HK-2 (cell line): ENCODE data around the gene DNLZ.
"Not testable (repeated sequence)": the region's sequence is repeated elsewhere in the genome, so short reads cannot be mapped to it uniquely, and the experiment has no call there.

Source experiments
- DNase-seq: peaks from one replicate; pipeline ENCODE4 v3.0.0-alpha.2; 2018; ENCODE audit not compliant: unreplicated experiment

The DNLZ gene

DNA sequence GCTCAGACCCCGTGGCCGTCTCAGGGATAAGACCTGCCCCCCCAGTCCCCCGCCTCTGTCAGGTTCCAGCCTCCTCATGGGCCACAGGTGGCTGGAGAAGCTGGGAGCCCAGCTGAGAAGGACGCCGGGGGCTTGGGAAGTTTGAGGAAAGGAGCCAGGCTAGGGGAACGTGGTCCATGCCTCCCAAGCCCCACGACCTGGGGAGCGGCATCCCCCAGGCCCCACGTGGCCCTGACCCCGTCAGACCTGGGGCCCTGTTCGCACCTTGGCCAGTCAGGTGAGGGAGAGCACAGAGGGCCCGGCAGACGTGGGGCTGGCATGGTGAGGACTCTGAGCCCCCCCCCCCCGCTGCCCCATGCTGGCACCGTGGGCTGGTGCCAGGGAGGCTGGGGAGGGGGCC is 32.5 kb downstream of the DNLZ start:
- DNase-seq: no peak

- DNase-seq: no peak
These were observed 33.0 kb downstream of the DNLZ start for GRCh38 chr9:136330406-136330990.

- DNase-seq: no peak
These were observed 33.7 kb downstream of the DNLZ start for GRCh38 chr9:136329636-136330405.

- DNase-seq: no peak
These were observed 34.3 kb downstream of the DNLZ start for GRCh38 chr9:136329211-136329627.

GRCh38 chr9:136328622-136329041 is 34.9 kb downstream of the DNLZ start:
- no peak for DNase-seq

DNA sequence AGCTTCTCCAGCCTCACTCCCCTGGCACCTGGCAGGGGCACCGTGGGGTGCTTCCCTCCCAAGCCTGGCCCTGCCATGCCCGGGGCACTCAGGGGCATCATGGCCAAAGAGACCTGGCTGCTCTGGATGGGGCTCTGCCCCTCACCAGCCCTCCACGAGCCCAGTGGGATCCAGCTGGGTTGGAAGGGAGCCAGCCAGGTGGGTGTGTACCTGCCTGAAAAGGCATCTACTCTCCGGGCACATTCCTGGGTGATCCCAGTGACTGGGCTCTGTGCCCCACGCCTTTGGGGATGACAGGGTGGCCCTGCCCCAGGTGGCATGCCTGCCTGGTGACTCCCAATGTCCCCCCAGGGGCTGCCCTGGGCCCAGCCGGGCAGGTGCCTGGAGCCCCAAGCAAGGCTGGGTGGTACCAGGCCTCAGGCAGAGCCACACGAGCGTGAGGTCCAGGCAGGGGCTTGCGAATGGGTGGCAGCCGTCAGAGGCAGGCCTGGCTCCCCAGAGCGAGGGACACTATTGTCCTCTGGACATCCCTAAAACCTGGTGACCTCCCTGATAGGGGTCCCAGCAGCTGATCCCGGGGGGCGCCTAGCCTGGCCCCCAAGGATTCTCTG is 35.4 kb downstream of the DNLZ start:
- peak; percentile 39 for DNase-seq

DNA sequence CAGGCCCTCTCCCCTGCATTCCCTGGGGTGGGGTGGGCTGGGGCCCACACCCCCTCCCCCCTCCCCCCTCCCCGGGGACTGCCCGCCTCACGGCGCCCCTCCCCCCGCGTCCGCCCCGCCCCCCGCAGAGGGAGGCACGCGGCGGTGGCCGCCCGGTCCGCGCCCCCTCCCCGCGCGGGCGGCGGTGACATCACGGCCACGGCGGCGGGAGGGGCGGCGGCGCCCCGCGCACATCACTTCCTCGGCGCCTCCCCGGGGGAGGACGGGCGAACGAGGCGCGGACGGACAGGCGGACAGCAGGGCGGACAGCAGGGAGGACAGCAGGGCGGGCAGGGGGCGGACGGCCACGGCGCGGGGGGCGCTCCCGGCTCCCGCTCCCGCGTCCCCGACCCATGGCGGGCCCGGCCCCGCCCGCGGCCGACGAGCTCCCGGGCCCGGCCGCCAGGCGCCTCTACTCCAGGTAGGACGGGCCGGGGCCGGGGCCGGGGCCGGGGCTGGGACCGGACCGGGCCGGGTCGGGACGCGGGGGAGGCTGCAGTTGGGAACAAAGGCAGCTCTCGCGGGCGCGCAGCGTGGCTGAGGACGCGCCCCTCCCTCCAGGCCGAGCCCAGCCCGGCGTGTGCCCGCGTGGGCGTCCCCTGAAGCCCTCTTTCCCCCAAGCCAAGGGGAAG is 36.1 kb downstream of the DNLZ start, which contains the start of gene GPSM1:
TSS of gene GPSM1 (plus strand) at position 236 of the 671 bp plus-strand sequence. CDS start at position 393, 157 bp downstream.
- DNase-seq: peak; percentile 48

GRCh38 chr9:136326761-136327303 is 36.7 kb downstream of the DNLZ start:
- DNase-seq: no peak

- DNase-seq: peak; percentile 30
These were observed 37.3 kb downstream of the DNLZ start for GRCh38 chr9:136326061-136326760.

GRCh38 chr9:136325358-136325757 is 38.2 kb downstream of the DNLZ start:
- no peak for DNase-seq

DNA sequence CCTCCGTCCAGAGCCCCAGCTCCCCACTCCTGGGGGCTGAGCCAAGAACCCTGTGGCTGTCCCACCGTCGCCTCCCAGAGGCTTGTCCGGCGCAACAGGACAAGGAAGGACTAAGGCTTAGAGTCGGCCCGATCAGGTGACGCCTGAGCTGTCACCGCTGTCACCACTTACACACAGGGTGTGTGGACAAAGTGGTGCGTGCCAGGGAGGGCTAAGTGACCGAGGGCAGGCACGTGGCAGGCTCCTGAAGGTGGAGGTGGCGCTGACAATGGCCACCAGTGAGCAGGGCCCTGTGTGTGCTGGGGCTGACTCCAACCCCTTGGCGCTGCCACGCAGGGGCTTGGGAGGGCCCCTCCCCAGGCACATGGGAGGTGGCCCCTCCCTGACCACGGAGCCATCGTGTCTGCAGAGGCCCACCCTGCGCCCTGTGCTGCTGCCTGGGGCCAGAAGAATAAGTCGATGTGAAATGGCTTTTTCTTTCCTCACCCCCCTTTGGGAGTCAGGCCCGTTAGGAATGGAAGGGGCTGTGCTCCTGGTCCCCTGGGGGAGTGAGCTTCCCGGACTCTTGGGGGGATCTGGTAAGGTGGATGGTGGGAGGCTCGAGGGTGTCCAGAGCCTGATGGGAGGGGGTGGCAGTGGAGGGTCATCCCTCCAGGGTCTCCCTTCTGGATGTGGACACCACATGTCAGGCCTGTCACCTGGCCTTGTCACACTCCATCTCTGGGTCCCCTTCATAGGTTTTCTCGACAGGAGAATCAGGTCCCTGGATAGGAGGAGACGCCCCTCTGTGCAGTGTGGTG is 38.8 kb downstream of the DNLZ start:
- no peak for DNase-seq

DNA sequence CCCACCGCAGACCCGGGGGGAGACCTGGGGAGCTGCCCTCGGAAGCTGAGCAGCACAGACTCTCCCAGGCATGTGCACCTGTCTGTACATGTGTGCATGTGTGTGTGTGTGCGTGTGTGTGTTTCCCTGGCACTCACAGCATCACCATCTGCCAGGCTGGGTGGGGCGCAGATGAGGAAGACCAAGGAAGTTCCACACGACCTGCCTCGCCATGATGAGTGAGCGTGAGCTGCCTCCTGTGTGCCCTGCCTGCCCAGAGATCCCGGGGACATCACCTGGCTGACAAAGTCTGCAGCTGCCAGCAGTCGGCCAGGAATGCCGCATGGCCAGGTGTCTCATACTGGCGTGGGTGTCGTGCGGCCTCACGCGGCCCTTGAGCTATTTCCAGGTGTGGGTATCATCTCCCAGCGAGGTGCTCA is 40.2 kb downstream of the DNLZ start:
- no peak for DNase-seq

GRCh38 chr9:136322756-136323330 is 40.7 kb downstream of the DNLZ start:
- DNase-seq: no peak

DNA sequence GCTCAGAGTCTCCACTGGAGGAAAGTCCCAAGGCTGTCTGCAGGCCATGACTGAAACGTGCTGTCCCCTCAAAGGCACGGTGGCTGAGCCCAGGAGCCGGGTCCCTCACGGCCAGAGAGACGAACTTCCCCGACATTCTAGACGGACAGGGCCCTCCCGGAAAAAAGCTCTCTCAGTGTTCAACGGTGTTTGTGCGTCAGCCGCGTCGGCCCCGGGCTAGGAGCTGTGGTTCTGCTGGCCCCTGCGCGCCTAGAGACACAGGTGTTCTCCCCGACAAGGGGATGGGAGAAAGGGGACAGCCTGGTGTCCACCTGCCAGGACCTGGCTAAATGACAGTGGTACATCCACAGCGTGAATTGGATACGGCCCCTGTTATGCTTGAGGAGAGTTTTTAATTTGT is 42.0 kb downstream of the DNLZ start:
- DNase-seq: no peak

- DNase-seq: not testable (repeated sequence)
These were observed 42.6 kb downstream of the DNLZ start for GRCh38 chr9:136320972-136321371.

DNA sequence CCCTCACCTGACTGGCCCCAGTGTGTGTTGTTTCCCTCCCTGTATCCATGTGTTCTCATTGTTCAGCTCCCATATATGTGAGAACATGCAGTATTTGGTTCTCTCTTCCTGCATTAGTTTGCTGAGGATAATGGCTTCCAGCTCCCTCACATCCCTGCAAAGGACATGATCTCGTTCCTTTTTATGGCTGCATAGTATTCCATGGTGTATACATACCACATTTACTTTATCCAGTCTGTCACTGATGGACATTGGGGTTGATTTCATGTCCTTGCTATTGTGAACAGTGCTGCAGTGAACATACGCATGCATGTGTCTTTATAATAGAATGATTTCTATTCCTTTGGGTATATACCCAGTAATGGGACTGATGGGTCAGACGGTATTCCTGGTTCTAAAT is 43.6 kb downstream of the DNLZ start:
- not testable (repeated sequence) for DNase-seq

DNA sequence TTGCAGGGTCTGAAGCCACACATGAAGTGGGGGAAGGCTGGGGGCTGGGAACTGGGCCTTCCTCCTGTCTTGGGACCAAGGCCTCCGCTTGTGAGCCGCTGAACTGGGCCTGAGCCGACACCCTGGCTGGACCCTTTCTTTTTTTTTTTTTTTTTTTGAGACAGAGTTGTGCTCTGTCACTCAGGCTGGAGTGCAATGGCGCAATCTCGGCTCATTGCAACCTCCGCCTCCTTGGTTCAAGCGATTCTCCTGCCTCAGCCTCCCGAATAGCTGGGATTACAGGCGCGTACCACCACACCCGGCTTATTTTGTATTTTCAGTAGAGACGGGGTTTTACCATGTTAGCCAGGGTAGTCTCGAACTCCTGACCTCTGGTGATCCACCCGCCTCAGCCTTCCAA is 44.3 kb downstream of the DNLZ start:
- DNase-seq: not testable (repeated sequence)

DNA sequence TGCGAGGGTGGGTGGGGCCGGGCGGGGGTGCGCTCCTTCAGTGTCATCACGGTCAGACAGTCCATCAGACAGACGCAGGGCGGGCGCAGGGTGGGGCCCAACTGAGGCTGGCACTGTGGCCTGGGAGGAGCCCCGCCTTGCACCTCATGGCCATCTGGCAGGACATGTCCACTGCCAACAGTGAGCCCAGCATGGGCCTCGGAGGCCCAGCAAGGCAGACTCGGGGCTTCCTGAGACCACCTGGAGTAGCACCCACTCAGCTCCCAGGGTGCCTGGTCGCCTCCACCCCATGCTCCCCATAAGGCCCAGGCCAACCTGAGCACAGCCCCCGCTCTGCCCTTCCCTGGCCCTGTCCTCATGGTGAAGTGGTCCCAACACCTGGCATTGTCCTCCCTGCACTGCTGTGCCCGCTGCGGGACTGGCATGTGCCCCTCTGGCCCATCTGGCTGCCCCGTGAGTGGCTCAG is 44.7 kb downstream of the DNLZ start:
- DNase-seq: no peak

DNA sequence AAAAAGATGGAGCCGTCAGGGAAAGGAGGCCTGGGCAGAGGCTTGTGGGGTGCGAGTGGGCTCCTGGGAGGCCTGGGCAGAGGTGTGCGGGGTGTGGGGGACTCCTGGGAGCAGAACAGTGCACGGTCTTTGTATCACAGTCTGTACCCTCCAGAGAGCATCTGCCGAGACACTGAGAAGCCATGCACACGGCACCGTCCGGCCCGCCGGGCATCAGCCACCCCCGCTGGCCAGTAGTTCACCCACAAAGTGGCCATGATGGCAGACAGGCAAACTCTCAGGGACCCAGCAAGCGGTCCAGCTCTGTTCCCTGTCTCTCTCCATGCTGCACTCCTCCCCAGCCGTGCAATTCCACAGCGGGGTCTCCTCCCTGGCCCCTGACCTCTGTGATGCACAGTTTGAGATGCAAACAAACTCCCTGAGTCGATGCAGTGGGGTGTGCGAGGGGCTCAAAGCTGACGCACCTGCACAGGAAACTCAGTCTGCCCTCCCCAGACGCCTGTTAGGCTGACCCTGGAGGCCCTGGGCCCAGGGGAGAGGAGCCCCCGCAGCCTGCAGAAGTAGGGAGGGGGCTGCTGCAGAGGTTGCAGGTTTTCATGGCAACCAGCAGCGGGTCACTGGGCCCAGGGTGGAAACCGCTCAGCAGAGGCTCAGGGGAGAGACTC is 45.3 kb downstream of the DNLZ start:
- no peak for DNase-seq

- no peak for DNase-seq
These were observed 45.8 kb downstream of the DNLZ start for GRCh38 chr9:136317695-136318094.
